Glutamatergic neuron (in vitro differentiated cells): Measurements from ENCODE around the gene GAS2. TPM values are rescaled to one million over a fixed set of nuclear protein-coding genes. Genes with fewer than 3 reads are reported as not detected.

Experiments
- DNase-seq: peaks from one replicate; pipeline ENCODE4 v3.0.0; 2022
- H3K27ac Mint-ChIP-seq: one replicate; pipeline ENCODE4 v1.8.0; 2020; ENCODE audit warnings: mild to moderate bottlenecking, mixed read lengths, inconsistent platforms; ENCODE audit not compliant: unreplicated experiment
- H3K27me3 Mint-ChIP-seq: one replicate; pipeline ENCODE4 v1.8.0; 2020; ENCODE audit warnings: mild to moderate bottlenecking, moderate library complexity, mixed read lengths, inconsistent platforms; ENCODE audit not compliant: unreplicated experiment
- H3K36me3 Mint-ChIP-seq: one replicate; pipeline ENCODE4 v1.8.0; 2020; ENCODE audit warnings: mild to moderate bottlenecking, mixed read lengths, inconsistent platforms; ENCODE audit not compliant: unreplicated experiment
- H3K4me1 Mint-ChIP-seq: one replicate; pipeline ENCODE4 v1.8.0; 2020; ENCODE audit warnings: mild to moderate bottlenecking, low read depth, mixed read lengths, inconsistent platforms; ENCODE audit not compliant: unreplicated experiment
- H3K4me3 Mint-ChIP-seq: one replicate; pipeline ENCODE4 v1.8.0; 2020; ENCODE audit warnings: mild to moderate bottlenecking, mixed read lengths, inconsistent platforms; ENCODE audit not compliant: unreplicated experiment
- H3K9me3 Mint-ChIP-seq: one replicate; pipeline ENCODE4 v1.8.0; 2020; ENCODE audit warnings: mild to moderate bottlenecking, moderate library complexity, mixed read lengths, inconsistent platforms; ENCODE audit not compliant: unreplicated experiment
- CTCF ChIP-seq: fragments of 200-600 bp; sonication (generic); IDR thresholded peaks from one replicate; pipeline ENCODE4 v1.5.0; 2021; ENCODE audit not compliant: partially characterized antibody, unreplicated experiment
- total RNA-seq: library from RNA; stranded (reverse); fragmentation: NEBNext Ultra II Directional; extraction: Animal tissue kit (Norgen Biotek cat#: 25700); gene quantifications from one replicate; pipeline ENCODE4 v1.2.1, GENCODE V29; 2021; ENCODE audit not compliant: unreplicated experiment

The GAS2 gene
- total RNA-seq, 1 donor from 2014 or later = 11.7 TPM

GRCh38 chr11:22792497-22792896 is 126.1 kb downstream of the GAS2 start:
- Mint-ChIP-seq H3K4me1 (peaks cover 71% of the 10 kb centered on the region), H3K4me3 (peak overlapping the region; percentile 22), H3K27ac (peak overlapping the region; percentile 71), H3K36me3 (no peaks in the 10 kb centered on the region), H3K27me3 (peaks cover 4% of the 10 kb centered on the region), H3K9me3 (peaks cover 3% of the 10 kb centered on the region)
- no peak for TF ChIP-seq CTCF
- DNase-seq = no peak

- TF ChIP-seq CTCF = no peak
- Mint-ChIP-seq H3K36me3 (no peaks in the 10 kb centered on the region), H3K4me3 (peak overlapping the region; percentile 48), H3K27me3 (peaks cover 15% of the 10 kb centered on the region), H3K27ac (peak overlapping the region; percentile 98), H3K4me1 (peaks cover 82% of the 10 kb centered on the region), H3K9me3 (peaks cover 14% of the 10 kb centered on the region)
- no peak for DNase-seq
Observed at GRCh38 chr11:22795914-22796313, 129.5 kb downstream of the GAS2 start.

GRCh38 chr11:22797047-22797446 is 130.6 kb downstream of the GAS2 start:
- Mint-ChIP-seq H3K36me3 (no peaks in the 10 kb centered on the region), H3K27ac (peak overlapping the region; percentile 98), H3K9me3 (peaks cover 14% of the 10 kb centered on the region), H3K27me3 (peaks cover 15% of the 10 kb centered on the region), H3K4me3 (peak overlapping the region; percentile 61), H3K4me1 (peaks cover 83% of the 10 kb centered on the region)
- TF ChIP-seq CTCF = no peak
- no peak for DNase-seq

GRCh38 chr11:22798901-22799300 is 132.5 kb downstream of the GAS2 start:
- no peaks in the 10 kb centered on the region for H3K36me3 Mint-ChIP-seq
- no peak for TF ChIP-seq CTCF
- H3K27ac Mint-ChIP-seq = peak overlapping the region; percentile 98
- peaks cover 14% of the 10 kb centered on the region for H3K9me3 Mint-ChIP-seq
- H3K4me3 Mint-ChIP-seq = peak overlapping the region; percentile 71
- peaks cover 72% of the 10 kb centered on the region for H3K4me1 Mint-ChIP-seq
- DNase-seq = no peak
- peaks cover 15% of the 10 kb centered on the region for H3K27me3 Mint-ChIP-seq

- DNase-seq = no peak
- TF ChIP-seq CTCF = no peak
Observed at GRCh38 chr11:22800482-22800881, 134.1 kb downstream of the GAS2 start.

More at GRCh38 chr11:22800482-22800881, 134.1 kb downstream of the GAS2 start:
- no peaks in the 10 kb centered on the region for H3K36me3 Mint-ChIP-seq
- H3K27me3 Mint-ChIP-seq = peaks cover 13% of the 10 kb centered on the region
- H3K27ac Mint-ChIP-seq = peak overlapping the region; percentile 98
- H3K4me3 Mint-ChIP-seq = peak overlapping the region; percentile 50
- H3K4me1 Mint-ChIP-seq = peaks cover 60% of the 10 kb centered on the region
- H3K9me3 Mint-ChIP-seq = peaks cover 14% of the 10 kb centered on the region
